WTC11 (cell line): ENCODE measurements around the gene LHX2.

Experiments
- CTCF ChIP-seq: fragments of 200-600 bp; IDR thresholded peaks from 2 replicates; pipeline ENCODE4 v1.8.0; 2022; ENCODE audit warnings: antibody characterized with exemption
- E2F5 ChIP-seq: sonication (generic); formaldehyde crosslinking; IDR thresholded peaks from 2 replicates; pipeline ENCODE4 v1.8.1; 2022; ENCODE audit warnings: mild to moderate bottlenecking, moderate library complexity, missing genetic modification reagents
- SMAD4 ChIP-seq: sonication (generic); formaldehyde crosslinking; IDR thresholded peaks from 2 replicates; pipeline ENCODE4 v1.8.0; 2022; ENCODE audit warnings: mild to moderate bottlenecking, missing genetic modification reagents

GRCh38 chr9:124005029-124005771 lies 6.4 kb upstream of the LHX2 start:
- no peak for TF ChIP-seq CTCF
- TF ChIP-seq SMAD4 (CRISPR knock-in tag): no peak
- no peak for TF ChIP-seq E2F5 (CRISPR knock-in tag)
